ELF-1 (cell line): ENCODE results near the gene LETM1.

Source experiments
- DNase-seq: peaks from one replicate; pipeline ENCODE4 v3.0.0-alpha.2; 2016; ENCODE audit warnings: low read depth, low spot score

Gene LETM1

DNA sequence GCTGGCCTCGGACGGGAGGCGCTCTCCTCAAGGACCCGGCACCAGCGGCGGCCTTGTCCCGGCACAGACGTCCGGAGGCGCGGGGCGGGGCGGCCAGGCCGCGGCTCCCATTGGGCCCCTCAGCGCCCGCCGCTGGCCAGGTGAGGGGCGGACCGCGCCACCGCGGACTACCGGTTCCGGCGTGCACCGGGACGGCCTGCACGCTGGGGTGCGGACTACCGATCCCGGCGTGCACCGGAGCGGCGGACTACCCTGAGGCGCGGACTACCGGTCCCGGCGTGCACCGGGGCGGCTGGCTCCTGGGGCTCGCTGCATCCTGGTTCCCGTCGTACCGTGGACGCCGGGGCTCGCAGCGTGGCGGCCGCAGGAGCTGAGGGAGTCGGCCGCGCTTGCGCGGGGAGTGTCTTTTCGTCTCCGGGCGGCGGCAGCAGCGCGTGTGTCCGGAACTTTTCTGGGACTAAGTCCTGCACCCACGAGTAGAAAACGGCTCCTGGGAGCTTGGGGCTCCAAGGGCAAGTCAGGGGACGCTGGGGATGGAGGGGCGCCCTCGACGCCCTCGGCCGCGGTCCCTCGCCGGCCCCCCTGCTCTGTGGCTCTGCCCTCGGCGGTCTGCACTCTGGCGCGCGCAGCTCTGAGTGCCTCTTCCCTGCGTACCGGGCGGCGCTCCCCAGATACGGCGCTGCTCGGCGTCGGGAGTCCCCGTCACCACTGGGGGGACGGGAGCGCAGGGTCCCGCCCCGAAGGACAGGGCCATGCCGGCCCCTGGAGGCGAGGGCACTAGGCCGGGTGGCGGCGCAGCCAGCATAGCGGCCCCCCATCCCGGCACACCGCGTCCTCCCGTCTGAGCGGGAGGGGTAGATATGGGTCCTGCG, at the start of gene LETM1:
Gene LETM1, minus strand, starts transcription at position 86 of the 872 bp plus-strand sequence. CDS start 206 bp downstream, outside the sequence.
- DNase-seq, result peak; percentile 94

DNA sequence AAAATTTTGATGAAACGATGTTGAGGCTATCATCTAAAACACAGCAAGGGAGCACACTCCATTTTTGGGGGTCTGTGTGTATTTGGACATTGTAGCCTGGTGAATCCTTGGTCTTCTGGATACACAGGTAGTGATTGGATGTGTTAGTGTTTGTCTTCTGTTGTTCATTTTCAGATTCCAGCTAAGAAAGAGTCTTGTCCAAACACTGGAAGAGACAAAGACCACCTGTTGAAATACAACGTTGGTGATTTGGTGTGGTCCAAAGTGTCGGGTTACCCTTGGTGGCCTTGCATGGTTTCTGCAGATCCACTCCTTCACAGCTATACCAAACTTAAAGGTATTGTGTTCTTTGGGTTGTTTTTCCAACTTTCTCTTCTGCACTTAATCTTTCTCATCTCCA, 48.1 kb upstream of the LETM1 start:
- no peak for DNase-seq

GRCh38 chr4:1903035-1903434, 47.1 kb upstream of the LETM1 start:
- DNase-seq, result no peak

GRCh38 chr4:1902243-1902642, 46.3 kb upstream of the LETM1 start:
- DNase-seq, result no peak

- DNase-seq, result no peak
Observed at GRCh38 chr4:1901127-1901526, 45.2 kb upstream of the LETM1 start.

DNA sequence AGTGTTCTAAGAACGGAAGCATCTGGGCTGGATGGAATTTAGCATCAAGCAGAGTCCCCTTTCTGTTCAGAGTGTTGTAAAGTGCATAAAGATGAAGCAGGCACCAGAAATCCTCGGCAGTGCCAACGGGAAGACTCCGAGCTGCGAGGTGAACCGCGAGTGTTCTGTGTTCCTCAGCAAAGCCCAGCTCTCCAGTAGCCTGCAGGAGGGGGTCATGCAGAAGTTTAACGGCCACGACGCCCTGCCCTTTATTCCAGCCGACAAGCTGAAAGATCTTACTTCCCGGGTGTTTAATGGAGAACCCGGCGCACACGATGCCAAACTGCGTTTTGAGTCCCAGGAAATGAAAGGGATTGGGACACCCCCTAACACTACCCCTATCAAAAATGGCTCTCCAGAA, 44.7 kb upstream of the LETM1 start:
- DNase-seq, result no peak

GRCh38 chr4:1900087-1900433, 44.1 kb upstream of the LETM1 start:
- DNase-seq, result no peak

DNA sequence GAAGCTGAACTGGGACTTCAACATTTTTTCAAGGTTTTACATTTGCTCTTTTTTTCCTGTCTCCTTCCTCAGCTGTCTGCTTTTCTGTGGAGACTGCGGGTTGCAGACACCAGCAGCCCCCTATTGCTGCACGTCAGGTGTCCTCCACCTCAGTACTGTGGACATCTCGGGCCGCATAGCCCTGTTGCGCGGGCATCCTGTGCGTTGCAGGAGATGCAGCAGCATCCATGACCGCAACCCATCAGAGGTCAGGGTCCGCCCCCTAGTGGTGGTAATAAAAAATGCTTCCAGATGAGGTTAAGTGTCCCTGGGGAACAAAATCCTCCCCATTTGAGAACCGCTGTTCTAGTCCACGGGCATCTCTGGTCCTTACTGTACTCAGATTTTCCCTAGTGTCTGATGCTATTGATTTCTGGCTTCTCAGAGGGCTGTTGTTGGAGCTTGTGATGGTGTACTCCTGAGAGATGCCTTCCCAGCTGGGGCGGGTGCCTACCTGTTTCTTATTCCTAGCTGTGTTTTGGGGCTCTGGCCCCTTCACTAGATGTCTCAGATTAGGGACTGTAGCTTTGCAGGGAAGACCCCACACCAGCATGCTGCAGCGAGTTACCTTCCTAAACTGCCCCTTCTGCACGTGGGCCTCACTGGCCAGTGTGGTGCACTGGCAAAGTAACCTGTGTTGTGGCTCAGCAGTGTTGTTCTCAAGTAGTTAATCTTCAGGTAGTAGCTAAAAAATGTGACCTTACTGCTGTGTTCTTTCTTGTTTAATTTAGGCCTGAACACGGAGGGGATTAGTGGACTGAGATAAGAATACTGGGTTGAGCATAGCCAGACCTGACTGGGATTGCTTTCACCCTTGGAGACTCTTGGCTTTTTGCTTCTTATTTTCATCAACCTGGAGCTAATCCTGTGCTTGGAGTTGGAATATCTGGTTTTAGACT, 43.5 kb upstream of the LETM1 start:
- peak; percentile 87 for DNase-seq

GRCh38 chr4:1898681-1899080, 42.7 kb upstream of the LETM1 start:
- DNase-seq, result no peak

DNA sequence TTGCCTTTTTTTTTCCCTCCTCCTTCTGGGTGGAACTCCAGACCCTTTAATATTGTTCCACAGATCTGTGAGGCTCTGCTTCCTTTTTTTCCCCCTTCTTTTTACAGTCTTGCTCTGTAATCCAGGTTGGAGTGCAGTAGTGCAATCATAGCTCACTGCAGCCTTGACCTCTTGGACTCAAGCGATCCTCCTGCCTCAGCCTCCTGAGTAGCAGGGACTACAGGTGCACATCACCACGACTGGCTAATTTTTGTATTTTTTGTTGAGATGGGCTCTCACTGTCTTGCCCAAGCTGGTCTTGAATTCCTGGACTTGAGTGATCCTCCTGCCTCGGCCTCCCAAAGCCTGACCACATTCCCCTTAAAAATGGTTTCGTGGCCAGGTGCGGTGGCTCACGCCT, 42.1 kb upstream of the LETM1 start:
- DNase-seq, result no peak

- no peak for DNase-seq
Observed at GRCh38 chr4:1896658-1896991, 40.7 kb upstream of the LETM1 start.

DNA sequence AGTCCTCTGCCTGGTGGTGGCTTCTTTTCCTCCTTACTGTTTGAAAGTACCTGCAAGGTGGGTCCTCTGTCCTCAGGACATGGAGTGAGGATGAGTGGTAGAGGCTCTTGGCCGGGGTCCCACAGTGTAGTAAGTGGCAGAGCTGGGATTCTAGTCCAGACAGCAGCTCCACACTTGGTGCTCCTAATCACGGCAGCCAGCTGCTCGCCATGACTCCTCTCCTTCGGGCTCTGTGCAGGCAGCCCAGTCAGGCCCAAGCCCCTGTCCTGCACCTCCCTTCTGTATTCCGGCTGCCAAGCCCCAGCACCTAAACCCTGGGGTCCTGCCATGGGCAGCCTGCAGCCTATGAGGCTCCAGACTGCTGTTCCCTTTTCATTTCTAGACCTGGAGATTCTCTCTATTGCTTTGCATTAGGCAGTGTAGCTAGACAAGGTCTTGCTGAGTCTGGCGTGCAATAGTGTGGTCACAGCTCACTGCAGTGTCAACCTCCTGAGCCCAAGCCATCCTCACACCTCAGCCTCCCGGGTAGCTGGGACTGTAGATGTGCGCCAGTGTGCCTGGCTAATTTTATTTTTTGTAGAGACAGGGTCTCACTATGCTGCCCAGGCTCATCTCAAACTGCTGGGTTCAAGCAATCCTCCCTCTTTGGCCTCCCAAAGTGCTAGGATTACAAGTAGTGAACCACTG, 40.2 kb upstream of the LETM1 start:
- DNase-seq, result no peak

GRCh38 chr4:1890979-1891570, 35.1 kb upstream of the LETM1 start:
- no peak for DNase-seq

DNA sequence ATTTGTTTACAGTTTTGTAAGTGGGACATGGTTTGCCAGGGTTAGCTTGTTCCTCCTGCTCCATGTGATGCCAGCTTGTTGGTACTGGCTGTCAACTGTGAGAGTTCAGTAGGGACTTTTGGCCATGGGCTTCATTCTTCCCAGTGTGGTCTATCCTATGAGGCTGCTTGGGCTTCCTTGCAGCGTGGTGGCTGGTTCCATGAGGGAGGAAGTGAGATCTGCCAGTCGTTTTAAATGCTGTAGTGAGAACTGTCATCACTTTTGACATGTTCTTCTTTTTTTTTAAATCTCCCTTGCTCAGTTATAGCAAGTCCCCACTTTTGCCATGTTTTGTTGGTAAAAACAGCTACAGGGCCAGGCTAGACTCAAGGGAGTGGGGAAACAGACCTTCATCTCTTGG, 31.1 kb upstream of the LETM1 start:
- no peak for DNase-seq

- DNase-seq, result no peak
Observed at GRCh38 chr4:1885414-1885813, 29.5 kb upstream of the LETM1 start.

- no peak for DNase-seq
Observed at GRCh38 chr4:1883583-1883982, 27.6 kb upstream of the LETM1 start.

DNA sequence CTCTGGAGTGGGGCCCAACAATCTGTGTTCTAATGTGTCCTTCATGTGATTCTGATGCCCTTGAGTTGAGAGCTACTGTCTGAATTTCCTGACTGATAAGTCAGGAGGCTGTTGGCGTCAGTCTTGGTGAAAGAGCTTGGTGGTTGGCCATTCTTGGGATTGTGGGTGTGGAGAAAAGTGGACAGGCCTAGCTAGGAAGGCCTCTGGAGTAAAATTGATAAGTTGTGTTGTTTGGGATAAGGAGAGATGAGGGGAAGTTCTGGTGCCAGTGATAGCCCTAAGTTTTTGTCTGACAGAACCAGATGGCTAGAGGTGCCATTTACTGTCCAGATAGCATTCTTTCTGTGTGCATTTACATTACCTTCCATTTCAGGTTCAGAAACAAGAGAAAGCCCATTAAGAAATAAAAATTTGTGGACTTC, 26.9 kb upstream of the LETM1 start:
- DNase-seq, result no peak

DNA sequence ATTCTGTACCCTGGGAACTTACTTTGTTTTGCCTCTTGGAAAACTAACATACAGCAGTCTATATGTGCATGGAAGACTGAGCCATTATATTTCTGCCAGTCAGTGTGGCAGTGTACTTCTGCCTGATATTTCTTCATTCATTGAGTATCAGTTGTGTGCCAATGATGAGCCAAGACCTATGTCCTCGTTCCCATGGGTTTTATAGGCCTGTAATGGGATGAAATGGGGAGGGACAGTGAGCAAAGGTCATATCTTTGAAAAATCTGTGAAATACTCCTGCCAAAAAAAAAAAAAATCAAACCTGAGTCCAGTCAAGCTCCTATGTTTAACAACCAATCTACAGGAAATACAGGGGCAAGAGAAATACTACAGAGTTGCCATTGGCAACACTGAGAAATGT, 24.4 kb upstream of the LETM1 start:
- DNase-seq, result no peak

- no peak for DNase-seq
Observed at GRCh38 chr4:1879485-1879884, 23.5 kb upstream of the LETM1 start.

- peak; percentile 42 for DNase-seq
Observed at GRCh38 chr4:1874201-1874600, 18.2 kb upstream of the LETM1 start.

DNA sequence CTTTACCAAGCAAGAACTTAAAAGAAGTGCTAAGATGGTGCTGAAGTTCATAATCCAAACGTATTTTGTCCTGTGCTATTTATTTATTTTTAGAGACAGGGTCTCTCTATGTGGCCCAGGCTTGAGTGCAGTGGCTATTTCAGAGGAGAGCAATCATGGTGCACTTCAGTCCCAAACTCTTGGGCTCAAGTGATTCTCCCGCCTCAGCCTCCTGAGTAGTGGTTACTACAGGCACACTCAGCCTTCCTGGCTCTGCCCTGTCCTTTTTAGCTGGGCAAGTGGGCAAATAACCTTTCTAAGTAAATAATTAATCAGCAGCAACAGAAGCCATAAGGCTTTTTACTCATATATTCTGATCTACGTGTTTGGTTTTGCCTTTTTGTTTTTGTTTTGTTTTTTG, 17.8 kb upstream of the LETM1 start:
- DNase-seq, result no peak

DNA sequence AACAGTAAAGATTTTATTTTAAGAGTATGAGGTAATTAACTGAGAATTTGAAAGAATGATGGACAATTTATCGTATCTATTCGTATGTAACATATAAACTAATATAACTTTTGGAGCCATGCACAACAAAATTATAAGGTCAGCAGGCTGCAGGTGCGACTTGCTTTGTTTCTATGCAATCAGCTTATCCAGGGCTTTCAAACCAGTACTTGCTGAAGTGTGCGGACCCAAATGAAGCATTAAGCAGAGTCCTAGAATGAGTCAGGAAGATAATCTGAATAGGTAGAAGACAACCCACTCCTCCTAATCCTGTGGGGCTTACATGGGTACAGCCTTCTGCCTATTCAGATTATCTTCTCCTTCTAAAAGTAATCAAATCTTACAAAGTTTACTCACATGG, 17.3 kb upstream of the LETM1 start:
- DNase-seq, result no peak
